Middle frontal gyrus (tissue), 1 donor: ENCODE data around the gene CAPN8.

Experiments used
- DNase-seq: peaks from one replicate; pipeline ENCODE4 v3.0.0-alpha.2; 2015; ENCODE audit warnings: low spot score; ENCODE audit errors: extremely low spot score

CAPN8 gene

DNA sequence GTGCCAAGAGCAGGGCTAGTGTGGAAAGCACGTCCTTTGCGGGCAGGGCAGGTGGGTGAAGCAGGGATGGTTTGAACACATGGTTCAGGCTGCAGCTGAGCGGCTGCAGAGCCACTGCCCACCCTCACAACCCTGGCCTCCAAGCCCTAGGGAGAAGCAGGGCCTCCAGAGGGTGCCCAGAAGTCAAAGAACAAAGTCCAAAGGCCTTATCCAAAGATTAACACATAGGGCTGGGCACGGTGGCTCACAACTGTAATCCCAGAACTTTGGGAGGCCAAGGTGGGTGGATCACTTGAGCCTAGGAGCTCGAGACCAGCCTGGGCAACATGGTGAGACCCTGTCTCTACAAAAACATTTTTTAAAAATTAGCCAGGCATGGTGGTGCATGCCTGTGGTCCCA lies 46.8 kb downstream of the CAPN8 start:
- DNase-seq: no peak

DNA sequence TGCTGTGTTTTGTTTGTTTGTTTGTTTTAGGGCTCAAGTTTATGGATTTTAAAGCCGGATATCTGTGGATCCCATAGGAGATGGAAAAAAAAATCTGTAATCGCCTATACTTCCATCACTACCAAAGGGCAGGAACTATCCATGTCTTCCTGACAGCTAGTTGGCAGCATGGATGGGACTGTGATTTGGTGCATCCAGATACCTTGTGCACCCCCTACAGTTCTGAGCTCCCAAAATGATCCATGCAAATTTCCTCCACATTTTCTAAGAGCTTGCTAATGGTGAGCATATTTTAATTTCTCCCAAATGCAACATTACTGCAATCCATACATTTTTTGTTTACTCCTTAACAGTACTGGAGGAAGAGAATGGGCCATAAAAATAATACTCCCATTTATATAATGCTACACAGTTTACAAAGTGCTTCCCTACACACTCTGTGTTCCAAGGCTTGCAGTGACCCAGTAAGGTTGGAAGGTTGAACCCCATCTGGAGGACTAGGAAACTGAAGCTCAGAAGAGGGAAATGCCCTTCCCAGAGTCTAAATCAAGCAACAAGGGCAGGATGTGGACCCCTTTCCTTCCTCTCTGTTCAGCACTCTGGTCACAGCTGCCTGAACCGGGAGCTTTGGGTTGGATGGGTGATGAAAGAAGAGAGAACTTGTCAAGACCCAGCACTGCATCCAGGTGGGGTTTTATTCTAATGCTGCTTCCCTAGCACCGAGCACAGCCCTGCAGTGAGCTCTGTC lies 48.0 kb downstream of the CAPN8 start:
- DNase-seq: no peak

DNA sequence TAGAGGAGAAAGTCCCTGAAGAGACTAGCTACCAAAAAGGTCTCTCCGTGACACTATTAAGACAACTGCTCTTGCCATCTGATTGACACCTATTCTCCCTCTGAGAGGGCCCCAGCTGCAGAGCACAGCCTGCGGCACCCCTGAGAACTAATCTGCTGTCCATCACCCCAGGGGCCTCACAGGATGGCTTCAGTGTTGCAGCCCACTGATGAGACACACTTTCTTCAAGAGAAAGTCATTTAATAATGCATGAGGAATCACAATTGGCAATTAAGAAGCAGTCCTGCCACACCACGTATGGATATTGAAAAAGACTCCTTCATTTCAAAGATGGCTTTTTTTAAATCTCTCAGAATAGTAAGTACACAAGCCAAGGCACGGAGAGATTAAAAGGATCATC lies 48.9 kb downstream of the CAPN8 start:
- no peak for DNase-seq

DNA sequence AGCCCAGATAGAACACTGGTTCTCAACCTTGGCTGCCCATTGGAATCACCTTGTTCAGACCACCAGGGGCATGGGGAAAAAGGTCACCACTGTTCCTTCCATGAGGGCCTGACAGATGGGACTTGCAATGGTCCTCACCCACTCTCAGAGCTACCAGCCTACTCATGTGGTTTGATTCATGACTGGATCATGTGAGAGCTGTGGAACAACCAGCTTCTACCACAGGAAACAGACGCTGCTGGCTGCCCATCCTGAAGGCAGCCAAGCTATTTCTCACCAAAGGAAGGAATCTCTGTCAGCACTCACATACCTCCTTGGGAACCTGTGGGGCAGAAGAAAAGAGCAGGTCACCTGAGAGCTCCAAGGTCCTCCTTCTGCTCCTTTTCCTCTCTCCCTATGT lies 53.6 kb downstream of the CAPN8 start:
- DNase-seq: no peak

DNA sequence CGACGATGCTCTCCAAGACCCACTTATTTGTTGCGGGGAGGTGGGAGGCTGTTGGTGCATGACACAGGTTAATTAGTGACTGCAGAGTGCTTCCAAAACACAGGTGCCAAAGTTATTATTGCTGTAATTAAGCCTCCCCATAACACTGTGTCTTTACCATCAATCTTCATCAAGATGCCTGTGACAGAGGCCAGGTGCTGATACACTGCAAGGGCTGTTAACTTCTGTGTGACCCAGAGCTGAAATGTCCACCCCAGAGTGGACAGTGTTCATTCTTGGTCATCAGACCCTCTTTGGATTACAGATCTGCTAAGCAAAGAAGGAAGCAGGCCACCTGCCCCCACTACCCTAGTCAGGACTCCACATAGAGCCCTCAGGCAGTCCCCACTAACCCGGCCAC lies 55.5 kb downstream of the CAPN8 start:
- no peak for DNase-seq

DNA sequence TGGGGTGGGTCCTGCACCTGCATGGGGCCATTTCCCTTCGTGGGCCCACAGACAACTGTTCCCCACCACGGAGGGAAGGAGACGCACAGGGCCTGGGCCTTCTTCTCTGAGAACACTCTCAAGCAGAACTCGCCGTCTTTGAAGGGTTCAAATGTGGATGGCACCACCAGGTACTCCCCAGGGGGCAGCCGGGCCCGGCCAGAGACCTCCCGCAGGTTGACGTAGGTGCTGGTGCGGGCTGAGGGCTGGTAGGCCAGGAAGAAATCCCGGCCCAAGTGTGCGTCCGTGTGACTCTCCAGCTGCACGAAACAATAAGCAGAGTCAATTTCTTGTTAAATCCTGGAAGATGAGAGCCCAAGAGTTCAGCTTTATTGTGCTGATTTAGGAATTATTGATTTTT lies 56.4 kb downstream of the CAPN8 start:
- no peak for DNase-seq

DNA sequence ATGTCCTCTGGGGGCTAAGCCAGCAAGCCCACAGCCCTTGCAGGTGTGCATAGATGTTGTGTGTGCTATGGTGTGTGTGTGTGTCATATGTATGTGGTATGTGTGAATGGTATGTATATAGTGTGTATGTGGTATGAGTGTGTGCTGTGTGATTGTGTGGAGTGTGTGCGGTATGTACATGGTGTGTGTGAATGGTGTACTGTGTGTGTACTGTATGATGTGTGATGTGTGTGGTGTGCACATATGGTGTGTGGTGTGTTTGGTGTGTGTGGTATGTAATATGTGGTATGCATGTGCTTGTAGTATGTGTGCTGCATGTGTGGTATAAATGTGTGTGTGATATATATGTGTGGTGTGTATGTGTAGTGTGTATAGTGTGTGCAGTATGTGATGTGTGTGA lies 107.0 kb downstream of the CAPN8 start:
- DNase-seq: no peak

DNA sequence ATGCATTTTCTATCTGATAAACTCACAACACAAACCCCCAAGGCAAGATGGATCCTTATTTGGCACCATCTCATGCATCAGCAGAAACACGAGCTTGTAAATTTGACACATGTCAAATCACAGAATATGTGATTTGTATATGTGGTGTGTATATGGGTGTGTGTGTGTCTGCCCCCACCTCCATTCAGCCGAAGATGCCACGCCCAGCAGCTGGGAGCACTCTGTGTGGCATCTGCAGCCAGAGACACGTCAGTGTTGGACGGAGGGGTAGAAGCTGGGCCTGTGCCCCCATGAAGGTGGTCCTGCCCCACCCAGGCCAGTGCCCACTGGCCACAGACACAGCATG lies 108.4 kb downstream of the CAPN8 start:
- DNase-seq: no peak

DNA sequence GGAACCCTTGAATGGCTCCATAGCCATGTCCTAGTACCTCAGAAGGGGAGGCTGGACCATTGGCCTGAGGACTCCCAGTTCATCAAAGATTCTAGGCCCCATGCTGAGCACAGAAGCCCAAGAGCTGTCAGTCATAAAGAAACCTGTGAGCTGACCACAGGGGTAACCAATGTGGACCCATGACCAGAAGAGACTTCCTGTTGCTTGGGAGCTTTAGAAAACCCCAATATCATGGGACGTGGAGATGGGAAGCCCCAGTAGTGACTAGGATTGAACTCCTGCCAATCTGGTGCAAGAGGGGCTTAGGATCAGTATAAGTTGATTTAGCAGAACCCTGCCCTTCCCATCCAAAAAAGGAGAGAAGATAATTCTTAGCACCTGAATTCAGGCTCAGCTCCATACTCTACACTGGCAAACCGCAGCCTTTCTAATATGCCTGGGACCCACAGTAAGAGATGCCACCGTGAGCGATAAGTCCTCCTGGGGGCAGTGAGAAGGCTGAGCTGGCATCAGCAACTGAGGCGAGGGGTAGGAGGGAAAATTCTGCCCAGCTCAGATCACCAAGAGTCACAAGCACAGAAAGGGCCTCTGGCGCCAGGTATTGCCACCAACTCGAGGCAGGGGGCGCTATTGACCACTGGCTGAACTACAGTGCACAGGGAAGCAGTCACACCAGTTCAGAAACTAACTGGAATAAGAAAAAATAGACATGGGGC lies 108.9 kb downstream of the CAPN8 start:
- no peak for DNase-seq

DNA sequence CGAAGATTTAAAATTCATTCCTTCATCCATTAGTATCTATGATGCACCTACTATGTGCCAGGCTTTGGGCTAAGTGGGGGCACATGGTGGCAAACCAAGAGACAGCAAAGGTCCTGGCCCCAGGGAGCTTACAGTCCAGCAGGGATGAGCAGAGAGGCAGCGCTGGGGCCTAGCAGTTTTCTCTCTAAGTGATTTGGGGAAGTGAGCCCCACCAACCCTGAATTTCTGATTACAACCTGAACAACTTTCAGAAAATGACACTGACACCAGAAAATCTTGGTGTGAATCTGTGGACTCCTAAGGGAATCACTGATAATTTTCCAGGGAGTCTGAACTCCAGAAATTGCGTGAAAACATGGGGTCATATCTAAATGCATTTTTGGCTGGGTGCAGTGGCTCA lies 111.5 kb downstream of the CAPN8 start:
- DNase-seq: no peak

DNA sequence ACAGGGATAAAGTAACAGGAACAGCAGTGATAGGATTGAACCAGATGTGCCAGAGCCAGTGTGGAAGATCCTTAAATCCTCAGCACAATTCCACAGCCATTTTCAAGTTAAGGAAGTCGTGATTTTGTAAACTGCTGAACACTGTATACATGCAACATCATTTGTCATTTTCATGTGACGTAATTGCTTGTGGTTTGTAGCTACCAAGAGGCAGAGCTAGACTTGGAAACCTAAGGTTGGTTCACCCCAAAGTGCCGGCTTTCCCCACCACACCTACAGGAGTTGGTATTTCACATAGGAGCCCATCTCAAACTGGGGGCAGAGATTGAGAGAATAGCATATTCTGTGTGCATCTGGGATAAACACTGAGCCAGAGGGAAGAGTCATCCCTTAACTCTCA lies 113.9 kb downstream of the CAPN8 start:
- no peak for DNase-seq

DNA sequence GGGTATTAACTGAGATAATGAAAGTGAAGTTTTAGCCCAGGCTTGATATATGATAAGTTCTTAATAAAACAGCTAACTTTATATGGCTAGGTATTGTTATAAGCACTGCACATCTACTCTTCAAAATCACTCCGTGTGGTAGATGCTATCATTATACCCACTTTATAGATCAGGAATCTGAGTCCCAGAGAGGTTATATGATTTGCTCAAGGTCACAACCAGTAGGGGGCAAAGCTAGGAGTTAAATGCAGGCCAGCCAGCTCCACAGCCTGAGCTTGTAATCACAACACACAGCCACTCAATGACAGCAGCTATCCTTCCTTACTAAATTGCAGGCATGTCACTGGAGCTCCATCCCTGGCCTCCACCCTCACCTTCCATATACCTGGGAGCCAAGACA lies 115.8 kb downstream of the CAPN8 start:
- DNase-seq: no peak

DNA sequence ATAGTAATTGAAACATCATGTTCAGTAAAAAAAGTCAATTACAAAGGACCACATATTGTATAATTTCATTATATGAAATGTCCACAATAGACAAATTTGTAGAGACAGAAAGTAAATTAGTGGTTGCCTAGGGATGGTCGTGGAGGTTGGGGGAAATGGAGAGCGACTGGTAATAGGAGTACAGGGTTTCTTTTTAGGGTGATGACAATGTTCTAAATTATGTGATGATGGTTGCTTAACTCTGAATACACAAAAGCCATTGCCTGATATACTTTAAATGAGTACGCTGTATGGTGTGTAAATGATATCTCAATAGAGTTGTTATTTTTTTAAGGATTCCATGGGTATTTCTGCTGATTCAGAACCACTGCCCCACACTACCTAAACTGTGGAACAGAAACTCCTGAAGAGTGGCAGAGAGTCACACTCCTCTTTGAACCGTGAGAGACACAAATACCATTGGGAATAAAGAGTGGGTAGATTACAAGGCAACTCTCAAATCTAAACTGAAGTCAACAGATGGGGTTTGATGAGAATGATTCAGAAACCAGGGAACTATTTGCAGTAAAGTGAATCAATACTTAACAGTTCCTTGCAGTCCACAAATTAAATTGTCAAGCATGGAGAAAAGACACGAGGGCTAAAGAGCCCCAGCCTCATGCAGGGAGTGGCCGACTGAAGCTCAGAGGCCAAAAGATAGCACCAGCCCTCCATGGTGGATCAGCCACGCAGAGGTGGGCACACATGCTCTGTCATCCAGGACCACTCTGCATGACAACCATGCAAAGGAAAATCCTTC lies 118.0 kb downstream of the CAPN8 start:
- DNase-seq: no peak

DNA sequence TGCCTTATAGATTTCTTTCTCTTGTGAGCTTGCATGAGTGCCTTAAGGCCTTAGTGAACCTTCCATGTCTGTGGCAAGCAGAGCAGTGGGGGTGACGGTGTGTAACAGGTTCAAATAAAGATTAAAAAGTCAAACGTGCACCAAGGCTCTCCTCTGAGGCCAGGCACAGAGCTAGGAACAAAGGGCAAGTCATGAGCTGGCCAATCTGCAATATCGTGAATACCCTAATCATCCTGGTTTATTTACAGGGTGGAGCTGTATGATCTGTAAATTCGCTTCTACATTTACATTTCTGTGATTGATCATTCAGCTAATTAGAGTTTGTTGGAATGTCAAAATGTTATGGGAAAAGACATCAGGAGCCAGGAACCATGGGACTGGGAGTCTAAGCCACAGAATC lies 120.2 kb downstream of the CAPN8 start:
- DNase-seq: no peak

DNA sequence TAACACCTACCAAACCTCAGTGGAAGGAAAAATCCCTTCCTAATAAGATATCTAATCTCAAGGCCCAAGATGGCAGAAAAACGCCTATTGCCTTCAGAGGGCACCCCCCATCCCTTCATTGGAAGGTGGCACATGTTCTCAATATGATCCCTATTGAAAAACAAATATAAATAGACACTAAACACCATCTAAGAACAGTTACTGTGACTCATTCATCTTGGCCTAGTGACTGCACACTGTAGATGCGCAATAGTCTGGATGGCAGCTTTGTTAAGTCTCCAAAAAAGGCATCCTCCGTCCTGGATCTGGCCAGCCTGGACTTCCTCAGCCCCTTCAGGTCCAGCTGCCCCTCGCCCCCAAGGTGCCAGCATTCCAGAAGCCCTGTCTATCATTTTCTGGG lies 121.9 kb downstream of the CAPN8 start:
- no peak for DNase-seq

DNA sequence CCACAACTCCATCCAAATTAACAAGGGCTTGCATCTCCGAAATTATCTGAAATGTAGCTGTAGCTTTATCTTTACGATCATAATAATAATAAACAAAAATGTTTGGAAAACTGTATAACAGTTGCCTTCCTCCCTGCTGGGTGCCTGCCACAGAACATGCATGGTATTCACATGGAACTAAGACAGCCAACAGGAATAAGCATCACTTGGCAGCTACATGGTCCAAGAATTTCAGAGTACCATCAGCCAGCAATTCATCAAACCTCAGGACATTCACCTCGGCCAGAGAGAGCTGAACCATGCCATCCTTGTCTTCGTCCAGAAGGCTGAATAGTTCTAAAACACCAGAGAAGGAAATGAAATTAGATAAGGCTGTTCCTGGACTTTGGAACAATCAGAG lies 122.7 kb downstream of the CAPN8 start:
- DNase-seq: no peak

DNA sequence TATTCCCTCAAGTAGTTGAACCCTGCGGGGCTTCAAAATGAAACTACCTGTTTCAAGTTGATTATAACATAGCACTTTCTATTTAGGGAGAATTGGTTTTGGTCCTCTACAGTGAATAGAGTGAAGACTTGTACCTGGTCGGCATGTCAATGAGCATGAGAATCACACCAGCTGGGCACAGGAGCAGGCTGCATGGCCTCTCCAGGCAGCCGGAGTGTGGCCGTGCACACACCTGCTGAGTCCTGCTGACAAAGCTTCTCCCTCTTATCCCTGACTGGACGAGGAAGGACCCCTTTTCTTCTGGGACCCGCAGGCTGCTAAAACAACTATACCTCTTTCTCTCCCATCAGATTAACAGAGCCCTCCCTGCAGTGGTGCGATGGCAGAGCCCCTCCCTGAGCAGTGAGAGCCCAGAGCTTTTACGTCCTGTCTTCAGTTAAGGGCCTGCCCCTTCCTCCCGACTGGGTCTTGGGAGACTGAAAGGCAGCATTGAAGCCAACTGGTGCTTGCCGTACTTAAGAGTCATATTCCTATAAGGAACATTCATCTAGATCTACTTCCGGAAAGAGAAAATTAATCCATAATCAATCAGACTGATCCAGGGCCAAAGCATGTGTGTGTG lies 124.9 kb downstream of the CAPN8 start:
- no peak for DNase-seq

DNA sequence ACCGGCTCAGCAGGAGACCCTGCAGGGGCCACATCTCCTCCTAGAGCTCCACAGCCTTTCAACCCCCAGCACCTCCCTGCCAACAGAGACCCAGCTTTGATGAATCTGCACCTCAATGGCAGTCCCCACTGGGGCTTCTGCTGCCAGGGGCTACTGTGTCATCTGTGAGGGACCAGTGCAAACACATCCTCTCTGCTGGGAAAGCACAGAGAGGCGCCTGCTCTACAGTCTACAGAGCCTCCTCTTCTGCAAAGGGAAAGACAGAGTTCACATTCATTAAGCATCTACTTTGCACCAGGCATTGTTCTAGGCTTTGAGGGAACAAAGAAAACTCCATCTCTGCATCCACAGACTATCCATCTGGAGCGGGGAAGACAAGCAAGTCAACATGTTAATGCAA lies 125.8 kb downstream of the CAPN8 start:
- DNase-seq: no peak

DNA sequence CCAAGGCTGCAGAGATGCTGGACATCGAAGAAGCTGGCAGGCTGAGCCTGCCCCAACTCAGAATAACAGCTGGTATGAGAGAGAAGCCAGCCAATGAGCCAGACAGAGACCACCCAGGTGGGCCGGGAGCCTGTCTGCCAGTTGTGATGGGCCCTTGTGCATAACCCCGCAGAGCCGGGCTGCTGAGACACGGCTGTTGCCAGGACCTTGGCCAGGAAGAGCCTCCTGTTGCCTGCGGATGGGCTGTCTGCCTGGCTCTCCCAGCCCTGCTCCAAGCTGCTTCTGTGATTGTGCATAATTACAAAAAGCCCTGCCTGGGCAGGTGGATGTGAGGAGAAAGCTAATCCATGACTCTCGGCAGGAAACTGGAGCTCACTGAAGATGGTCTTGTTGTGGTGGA lies 126.5 kb downstream of the CAPN8 start:
- DNase-seq: no peak

DNA sequence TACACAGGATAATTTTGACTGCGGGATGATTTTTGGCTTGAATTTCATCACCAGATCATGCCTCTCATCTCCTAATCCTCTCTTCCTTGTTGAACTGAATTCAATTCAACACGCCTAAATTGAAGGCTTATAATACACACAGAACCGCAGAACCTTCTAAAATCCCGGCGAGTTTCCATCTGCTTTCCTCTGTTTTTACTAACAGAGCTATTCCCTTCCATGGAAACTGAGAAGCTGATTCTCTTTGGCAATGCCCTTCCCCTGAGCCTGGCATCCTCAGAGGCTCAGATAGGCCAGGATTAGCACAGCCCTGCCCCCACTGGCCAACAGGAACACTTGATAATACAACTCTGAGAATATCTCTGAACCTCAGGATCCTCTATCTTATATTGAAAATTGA lies 130.2 kb downstream of the CAPN8 start:
- no peak for DNase-seq

DNA sequence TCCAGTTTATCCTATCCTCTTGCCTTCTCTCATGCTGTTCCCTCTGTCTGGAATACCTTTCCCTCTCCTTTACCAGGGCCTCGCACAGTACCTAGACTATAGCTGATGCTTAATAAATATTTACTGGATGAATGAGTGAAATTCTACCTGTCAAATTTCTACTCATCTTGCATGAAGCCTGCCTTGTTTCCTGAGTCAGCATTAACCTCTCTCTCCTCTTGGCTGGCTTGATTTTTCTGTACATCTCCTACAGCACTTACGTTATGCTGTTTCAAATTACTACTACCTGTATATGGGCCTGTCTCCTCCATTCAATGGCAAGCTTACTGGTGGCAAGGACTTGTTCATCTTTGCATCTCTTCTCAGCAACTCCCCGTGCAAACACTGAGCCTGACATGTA lies 130.8 kb downstream of the CAPN8 start:
- no peak for DNase-seq

DNA sequence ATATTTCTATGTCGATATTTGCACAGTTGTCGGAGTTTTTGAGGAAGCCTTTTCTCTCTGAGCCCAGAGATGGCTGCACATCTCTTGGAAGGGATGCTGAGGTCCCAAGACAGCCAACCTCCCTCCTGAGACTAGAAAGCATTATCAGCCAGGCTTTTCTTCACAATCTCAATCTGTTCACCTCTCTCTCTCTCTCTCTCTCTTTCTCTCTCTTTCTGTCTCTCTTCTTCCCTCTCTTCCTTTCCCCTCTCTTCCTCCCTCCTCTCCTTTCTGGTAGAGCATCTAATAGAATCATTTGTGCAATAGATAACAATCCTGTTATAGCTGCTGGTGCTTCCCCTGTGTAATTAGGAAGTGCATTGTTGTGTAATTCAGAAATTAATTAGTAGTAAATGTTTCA lies 131.8 kb downstream of the CAPN8 start:
- DNase-seq: no peak
